Measurements from ENCODE around the gene OR51B6.

GRCh38 chr11:5310423-5310822 lies 40.9 kb upstream of the OR51B6 start:
- TF ChIP-seq EZH2 (IDR thresholded peaks at IDR 0.05; ENCODE audit: borderline replicate concordance, low read depth, low read length, severe bottlenecking) (no peak), CTCF (IDR thresholded peaks at IDR 0.05; ENCODE audit: extremely low read depth in 1 of 2, insufficient read depth in 1 of 2, low read depth in 1 of 2, low read length in 2 of 2) (no peak), JUN (IDR thresholded peaks at IDR 0.05; ENCODE audit: borderline replicate concordance, insufficient read depth, insufficient read length, low read depth) (no peak), GATA2 (IDR thresholded peaks at IDR 0.05; ENCODE audit: insufficient read depth, insufficient read length, low read depth, low read length) (no peak), POLR2A (IDR thresholded peaks at IDR 0.05; ENCODE audit: low read depth, low read length) (no peak), POLR2AphosphoS5 (IDR thresholded peaks at IDR 0.05; ENCODE audit: insufficient read depth, low read depth, low read length) (no peak), MYC (IDR thresholded peaks at IDR 0.05; ENCODE audit: low read depth, low read length) (no peak)
